Testis (tissue), 2 donors: ENCODE measurements around the gene POPDC2.

Source experiments
- CTCF ChIP-seq, 3 experiments: fragments of 450-650 bp in 2 of 3; fragments of 200-600 bp in 1 of 3; sonication (generic) in 1 of 3; IDR thresholded peaks; one replicate each; pipeline ENCODE4 v1.5.1; 2016 to 2019; ENCODE audit warnings: antibody characterized with exemption in 3 of 3, mild to moderate bottlenecking in 2 of 3, moderate library complexity in 1 of 3
- POLR2A ChIP-seq: fragments of 450-650 bp; IDR thresholded peaks from one replicate; pipeline ENCODE4 v1.6.1; 2017; ENCODE audit warnings: antibody characterized with exemption, mild to moderate bottlenecking, moderate library complexity

- TF ChIP-seq CTCF (IDR thresholded peaks at IDR 0.05), result no peak
- no peak for TF ChIP-seq POLR2A
Observed at GRCh38 chr3:119627461-119627860, 32.9 kb downstream of the POPDC2 start.
